GM21447 (cell line): ENCODE data around the gene AURKAIP1.
"Not testable (repeated sequence)": the region's sequence is repeated elsewhere in the genome, so short reads cannot be mapped to it uniquely, and the experiment has no call there.

Source experiments
- ATAC-seq: cut with Tn5 transposase; IDR thresholded peaks from one replicate; pipeline ENCODE4 v1.9.1; 2021; ENCODE audit not compliant: unreplicated experiment

The AURKAIP1 gene

DNA sequence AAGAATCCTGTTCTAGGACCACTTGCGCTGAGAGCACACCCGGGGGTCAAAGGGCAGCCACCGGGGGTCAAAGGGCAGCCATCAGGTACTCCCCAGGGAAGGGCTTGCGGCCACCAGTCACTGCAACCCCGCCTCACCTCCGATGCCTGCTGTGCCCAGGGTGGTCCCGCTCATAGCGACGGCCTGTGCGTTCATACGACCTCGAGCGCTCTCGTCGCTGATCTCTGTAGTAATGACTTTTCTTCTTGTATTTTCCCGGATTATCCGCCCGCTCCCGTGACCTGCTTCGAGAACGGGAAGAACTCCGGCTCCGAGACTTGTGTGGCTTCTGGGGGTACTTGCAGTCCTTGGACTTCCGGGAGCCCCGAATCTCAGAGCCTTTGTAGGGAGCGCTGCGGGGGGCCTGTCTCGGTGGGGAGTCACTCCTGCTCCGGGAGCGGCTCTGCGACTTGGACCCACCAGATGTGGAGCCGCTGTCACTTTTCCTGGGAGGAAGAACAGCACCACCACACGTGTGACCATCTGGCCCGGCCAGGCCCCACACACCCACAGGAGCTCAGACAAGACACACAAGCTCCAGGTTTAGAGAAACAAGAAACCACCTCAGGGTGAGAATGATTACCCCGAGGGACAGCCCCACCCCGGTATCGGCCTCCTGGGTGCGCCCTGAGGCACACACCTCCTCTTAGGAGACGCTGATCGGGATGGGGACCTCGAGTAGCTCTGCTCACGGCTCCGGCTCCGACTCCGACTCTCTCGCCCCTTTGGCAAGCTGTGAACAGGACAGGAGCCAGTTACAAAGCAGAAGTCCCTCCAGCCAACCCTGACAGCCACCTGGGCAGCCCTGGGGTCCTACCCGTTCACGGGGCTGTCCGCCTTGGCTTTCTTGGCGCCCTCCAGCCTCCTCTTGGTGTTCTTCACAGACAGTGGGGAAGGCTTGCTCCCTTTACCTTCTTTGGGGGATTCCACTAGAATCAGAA is 12.4 kb upstream of the AURKAIP1 start:
- ATAC-seq: no peak

- no peak for ATAC-seq
These were observed 10.9 kb upstream of the AURKAIP1 start for GRCh38 chr1:1385931-1386330.

DNA sequence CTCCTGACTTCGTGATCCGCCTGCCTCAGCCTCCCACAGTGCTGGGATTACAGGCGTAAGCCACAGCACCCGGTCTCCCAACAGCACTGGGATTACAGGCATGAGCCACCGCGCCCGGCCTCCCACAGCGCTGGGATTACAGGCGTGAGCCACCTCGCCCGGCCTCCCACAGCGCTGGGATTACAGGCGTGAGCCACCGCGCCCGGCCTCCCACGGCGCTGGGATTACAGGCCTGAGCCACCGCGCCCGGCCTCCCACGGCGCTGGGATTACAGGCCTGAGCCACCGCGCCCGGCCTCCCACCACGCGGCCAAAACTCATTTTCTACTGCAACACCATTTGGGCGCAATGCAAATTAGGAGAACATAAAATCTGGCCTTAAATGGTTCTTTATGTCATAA is 10.3 kb upstream of the AURKAIP1 start:
- ATAC-seq: not testable (repeated sequence)

GRCh38 chr1:1381294-1381693 is 6.3 kb upstream of the AURKAIP1 start:
- ATAC-seq: no peak

DNA sequence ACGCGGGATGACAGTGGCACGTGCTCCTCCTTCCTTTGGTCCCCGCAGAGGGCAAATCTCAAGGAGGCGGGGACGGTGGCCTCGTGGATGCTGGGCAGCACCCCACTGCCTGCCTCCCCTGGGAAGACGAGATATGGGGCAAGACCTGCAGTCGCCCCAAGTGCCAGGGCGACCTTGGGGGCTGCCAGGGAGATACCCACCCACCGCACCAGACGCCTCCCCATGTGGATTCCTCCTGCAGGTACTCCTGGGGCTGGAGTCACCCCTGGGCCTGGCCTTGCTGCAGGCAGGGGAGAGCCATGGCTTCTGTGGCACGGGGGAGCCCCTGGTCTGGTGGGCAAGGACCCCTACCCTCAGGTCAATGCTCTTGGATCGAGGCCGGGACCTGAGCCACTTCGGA is 5.9 kb upstream of the AURKAIP1 start:
- no peak for ATAC-seq

DNA sequence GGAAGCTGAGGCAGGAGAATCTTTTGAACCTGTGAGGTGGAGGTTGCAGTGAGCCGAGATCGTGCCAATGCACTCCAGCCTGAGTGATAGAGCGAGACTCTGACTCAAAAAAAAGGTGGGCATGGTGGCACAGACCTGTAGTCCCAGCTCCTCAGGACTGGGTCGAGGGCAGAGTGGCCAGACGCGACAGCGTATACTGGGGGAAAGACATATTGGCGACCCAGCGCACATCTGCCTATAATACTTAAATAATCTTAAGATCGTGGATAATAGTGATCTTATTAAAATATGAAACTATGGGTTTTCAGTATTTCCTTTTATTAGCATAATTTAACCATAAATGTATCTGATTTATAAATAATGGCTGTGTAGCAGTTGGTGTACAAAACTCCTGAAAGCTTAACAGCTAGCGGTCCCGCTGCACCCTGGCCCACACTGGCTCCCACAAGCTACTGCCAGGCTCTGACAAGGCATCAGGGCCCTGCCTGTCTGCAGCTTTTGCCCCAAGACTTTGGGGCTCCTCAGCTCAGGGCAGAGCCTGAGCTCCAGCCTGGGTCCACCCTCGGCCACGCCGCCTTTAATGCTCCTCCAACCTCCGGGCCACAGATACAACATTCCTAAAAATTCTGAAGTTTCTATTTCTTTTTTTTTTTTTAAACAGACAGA is 2.7 kb upstream of the AURKAIP1 start:
- ATAC-seq: no peak

GRCh38 chr1:1376551-1377226 is 1.7 kb upstream of the AURKAIP1 start:
- no peak for ATAC-seq

- ATAC-seq: no peak
These were observed 448 bp downstream of the AURKAIP1 start for GRCh38 chr1:1374589-1374928.

GRCh38 chr1:1373815-1374588 is 1.0 kb downstream of the AURKAIP1 start:
- ATAC-seq: no peak

DNA sequence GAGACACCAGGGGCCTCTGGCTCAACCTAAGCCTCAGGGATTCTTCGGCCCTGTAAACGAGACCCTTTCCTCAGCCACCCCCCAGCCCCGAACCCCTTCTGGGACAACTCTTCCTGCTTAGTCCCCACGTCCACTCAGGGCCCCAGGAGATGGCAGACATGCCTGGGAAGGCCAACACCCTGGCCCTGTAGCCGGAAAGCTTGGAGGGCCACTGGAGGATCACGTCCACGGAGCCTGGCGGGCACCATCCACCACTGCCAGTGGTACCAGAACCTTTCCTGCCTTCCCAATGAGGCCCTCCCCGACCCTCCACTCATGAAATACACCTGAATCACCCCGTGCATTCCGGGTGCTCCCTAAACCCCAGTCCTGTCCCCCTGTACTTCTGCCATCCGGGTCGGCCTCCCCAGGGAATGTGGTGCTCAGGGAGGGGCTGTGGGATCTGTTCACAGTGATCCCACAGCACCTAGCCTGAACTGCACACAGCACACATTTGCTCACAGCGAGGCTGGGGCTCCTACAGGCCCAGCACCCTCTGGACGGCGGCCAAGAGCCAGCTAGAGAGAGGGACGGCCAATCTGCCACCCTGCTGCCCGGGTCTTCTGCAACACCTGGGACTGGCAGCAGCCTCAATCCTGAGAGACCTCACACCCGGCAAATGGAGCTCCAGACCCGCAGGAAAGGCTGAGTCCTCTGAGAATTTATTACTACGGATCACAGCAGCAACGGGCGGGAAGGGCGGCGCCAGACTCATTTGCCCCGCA is 1.8 kb downstream of the AURKAIP1 start:
- no peak for ATAC-seq

- ATAC-seq: no peak
These were observed 3.0 kb downstream of the AURKAIP1 start for GRCh38 chr1:1371746-1372711.

- no peak for ATAC-seq
These were observed 3.7 kb downstream of the AURKAIP1 start for GRCh38 chr1:1371364-1371745.

DNA sequence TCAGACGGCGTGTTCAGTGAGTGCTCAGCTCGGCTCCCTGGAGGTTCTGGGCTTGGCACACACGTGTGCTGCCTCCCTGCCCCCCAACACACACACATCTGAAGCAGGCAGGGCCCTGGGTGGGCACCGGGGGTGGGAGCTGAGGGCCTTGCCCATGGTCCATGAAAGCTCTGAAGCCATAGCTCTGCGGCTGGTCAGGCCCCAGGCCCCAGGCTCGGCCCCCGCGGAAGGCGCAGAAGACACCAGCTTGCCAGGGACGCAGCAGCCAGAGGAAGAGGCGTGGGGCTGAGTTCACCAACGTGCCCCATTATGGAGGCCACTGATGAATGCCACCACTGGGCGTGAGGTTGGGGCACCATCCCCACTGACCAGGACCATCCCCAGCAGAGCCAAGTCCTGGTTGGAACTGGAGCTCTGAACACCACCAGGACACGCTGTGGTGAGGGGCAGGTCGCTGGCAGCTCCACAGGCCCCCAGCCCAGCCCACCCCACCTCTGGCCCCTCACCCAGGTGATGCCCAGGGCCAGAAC is 4.2 kb downstream of the AURKAIP1 start:
- no peak for ATAC-seq

- not testable (repeated sequence) for ATAC-seq
These were observed 4.9 kb downstream of the AURKAIP1 start for GRCh38 chr1:1370094-1370493.

- ATAC-seq: no peak
These were observed 7.7 kb downstream of the AURKAIP1 start for GRCh38 chr1:1367315-1367714.

GRCh38 chr1:1366699-1367066 is 8.3 kb downstream of the AURKAIP1 start:
- ATAC-seq: no peak

- no peak for ATAC-seq
These were observed 8.9 kb downstream of the AURKAIP1 start for GRCh38 chr1:1365875-1366698.

DNA sequence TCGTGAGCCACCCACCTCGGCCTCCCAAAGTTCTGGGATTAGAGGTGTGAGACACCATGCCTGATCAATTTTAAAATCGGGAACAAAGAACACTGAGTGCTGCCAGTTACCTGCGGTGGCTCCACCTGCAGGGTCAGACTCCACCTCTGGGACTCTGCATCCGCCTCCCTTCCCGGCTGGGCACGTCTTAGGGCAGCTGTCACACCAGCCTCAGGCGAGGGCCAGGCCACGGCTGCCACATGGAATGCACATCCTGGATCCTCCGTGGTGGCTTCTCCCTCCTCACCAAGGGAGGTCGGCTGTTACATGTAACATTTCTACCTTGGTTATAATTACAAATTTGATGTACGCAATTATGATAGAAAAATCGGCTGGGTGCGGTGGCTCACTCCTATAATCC is 10.7 kb downstream of the AURKAIP1 start:
- no peak for ATAC-seq
